HCT116 (cell line): ENCODE measurements around the gene EPHA6.

ENCODE experiments used
- EGR1 ChIP-seq: IDR thresholded peaks from 2 replicates; pipeline ENCODE4 v1.6.1; 2012; ENCODE audit warnings: low read depth
- ELF1 ChIP-seq: IDR thresholded peaks from 2 replicates; pipeline ENCODE4 v1.6.1; 2012; ENCODE audit warnings: low read depth, borderline replicate concordance
- EZH2 ChIP-seq: fragments of 200-600 bp; sonication (generic); IDR thresholded peaks from 2 replicates; pipeline ENCODE4 v1.6.1; 2017; ENCODE audit warnings: antibody characterized with exemption, mixed run types
- EZH2phosphoT487 ChIP-seq: fragments of 200-600 bp; IDR thresholded peaks from 2 replicates; pipeline ENCODE4 v1.6.1; 2018; ENCODE audit warnings: antibody characterized with exemption, borderline replicate concordance
- JUND ChIP-seq: IDR thresholded peaks from 2 replicates; pipeline ENCODE4 v1.6.1; 2012
- POLR2A ChIP-seq: IDR thresholded peaks from 2 replicates; pipeline ENCODE4 v1.7.0; 2011; ENCODE audit warnings: borderline replicate concordance; ENCODE audit not compliant: insufficient read depth, insufficient read length; ENCODE audit errors: extremely low read depth
- POLR2AphosphoS5 ChIP-seq: IDR thresholded peaks from 2 replicates; pipeline ENCODE4 v1.6.1; 2011; ENCODE audit warnings: mild to moderate bottlenecking, low read depth, low read length, moderate library complexity
- RAD21 ChIP-seq: IDR thresholded peaks from 2 replicates; pipeline ENCODE4 v1.6.1; 2012; ENCODE audit warnings: low read depth, mild to moderate bottlenecking
- ZNF274 ChIP-seq: fragments of 200-500 bp; sonication (Bioruptor generic); IDR thresholded peaks from 2 replicates; pipeline ENCODE4 v1.6.1; 2014; ENCODE audit warnings: mild to moderate bottlenecking, low read depth, low read length, inconsistent platforms
- TF ChIP-seq, protein P1 (sequence below): IDR thresholded peaks from 2 replicates; pipeline ENCODE4 v1.6.1; 2012; ENCODE audit warnings: low read depth
- TF ChIP-seq, protein P2 (sequence below), 3 experiments: fragments of 200-600 bp in 1 of 3; sonication (generic) in 1 of 3; IDR thresholded peaks in 2 of 3; conservative IDR thresholded peaks in 1 of 3; 2 replicates each; pipeline ENCODE4 v1.5.1; 2012 to 2017; ENCODE audit warnings: low read depth in 2 of 3, low read length in 2 of 3, antibody characterized with exemption in 1 of 3, borderline replicate concordance in 1 of 3, control low read depth in 1 of 3, mild to moderate bottlenecking in 1 of 3, mixed read lengths in 1 of 3, mixed run types in 1 of 3, moderate library complexity in 1 of 3; ENCODE audit not compliant: insufficient read depth in 1 of 3
- TF ChIP-seq, protein P3 (sequence below): IDR thresholded peaks from 2 replicates; pipeline ENCODE4 v1.6.1; 2012

DNA sequence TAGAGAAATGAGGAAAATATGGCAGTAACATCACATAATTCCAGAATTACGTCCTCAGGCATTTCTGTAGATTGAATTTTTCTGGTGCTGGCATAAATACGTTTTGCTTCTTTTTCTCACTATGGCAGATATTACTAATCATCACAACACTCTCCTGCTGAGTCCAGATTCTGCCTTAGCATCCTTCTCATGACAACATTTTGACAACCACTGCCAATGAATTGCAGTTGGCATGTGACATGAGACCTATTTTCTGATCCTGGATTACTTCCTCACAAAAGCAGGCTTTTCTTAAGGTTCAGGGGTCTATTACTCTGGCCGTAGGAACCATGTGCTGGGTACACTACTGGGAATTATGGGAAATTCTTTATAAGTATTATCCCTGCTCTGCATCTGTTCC, 927.6 kb downstream of the EPHA6 start:
- TF ChIP-seq, protein P1, sequence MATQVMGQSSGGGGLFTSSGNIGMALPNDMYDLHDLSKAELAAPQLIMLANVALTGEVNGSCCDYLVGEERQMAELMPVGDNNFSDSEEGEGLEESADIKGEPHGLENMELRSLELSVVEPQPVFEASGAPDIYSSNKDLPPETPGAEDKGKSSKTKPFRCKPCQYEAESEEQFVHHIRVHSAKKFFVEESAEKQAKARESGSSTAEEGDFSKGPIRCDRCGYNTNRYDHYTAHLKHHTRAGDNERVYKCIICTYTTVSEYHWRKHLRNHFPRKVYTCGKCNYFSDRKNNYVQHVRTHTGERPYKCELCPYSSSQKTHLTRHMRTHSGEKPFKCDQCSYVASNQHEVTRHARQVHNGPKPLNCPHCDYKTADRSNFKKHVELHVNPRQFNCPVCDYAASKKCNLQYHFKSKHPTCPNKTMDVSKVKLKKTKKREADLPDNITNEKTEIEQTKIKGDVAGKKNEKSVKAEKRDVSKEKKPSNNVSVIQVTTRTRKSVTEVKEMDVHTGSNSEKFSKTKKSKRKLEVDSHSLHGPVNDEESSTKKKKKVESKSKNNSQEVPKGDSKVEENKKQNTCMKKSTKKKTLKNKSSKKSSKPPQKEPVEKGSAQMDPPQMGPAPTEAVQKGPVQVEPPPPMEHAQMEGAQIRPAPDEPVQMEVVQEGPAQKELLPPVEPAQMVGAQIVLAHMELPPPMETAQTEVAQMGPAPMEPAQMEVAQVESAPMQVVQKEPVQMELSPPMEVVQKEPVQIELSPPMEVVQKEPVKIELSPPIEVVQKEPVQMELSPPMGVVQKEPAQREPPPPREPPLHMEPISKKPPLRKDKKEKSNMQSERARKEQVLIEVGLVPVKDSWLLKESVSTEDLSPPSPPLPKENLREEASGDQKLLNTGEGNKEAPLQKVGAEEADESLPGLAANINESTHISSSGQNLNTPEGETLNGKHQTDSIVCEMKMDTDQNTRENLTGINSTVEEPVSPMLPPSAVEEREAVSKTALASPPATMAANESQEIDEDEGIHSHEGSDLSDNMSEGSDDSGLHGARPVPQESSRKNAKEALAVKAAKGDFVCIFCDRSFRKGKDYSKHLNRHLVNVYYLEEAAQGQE, result no peak
- TF ChIP-seq EGR1 (no peak), ELF1 (no peak), EZH2phosphoT487 (no peak), POLR2A (no peak), POLR2AphosphoS5 (no peak), JUND (no peak), EZH2 (no peak), ZNF274 (no peak), RAD21 (no peak)
- TF ChIP-seq, protein P2, sequence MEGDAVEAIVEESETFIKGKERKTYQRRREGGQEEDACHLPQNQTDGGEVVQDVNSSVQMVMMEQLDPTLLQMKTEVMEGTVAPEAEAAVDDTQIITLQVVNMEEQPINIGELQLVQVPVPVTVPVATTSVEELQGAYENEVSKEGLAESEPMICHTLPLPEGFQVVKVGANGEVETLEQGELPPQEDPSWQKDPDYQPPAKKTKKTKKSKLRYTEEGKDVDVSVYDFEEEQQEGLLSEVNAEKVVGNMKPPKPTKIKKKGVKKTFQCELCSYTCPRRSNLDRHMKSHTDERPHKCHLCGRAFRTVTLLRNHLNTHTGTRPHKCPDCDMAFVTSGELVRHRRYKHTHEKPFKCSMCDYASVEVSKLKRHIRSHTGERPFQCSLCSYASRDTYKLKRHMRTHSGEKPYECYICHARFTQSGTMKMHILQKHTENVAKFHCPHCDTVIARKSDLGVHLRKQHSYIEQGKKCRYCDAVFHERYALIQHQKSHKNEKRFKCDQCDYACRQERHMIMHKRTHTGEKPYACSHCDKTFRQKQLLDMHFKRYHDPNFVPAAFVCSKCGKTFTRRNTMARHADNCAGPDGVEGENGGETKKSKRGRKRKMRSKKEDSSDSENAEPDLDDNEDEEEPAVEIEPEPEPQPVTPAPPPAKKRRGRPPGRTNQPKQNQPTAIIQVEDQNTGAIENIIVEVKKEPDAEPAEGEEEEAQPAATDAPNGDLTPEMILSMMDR (IDR thresholded peaks at IDR 0.05 in 2 of 3, conservative IDR thresholded peaks at IDR 0.05 in 1 of 3; ENCODE audit: borderline replicate concordance in 1 of 3, insufficient read depth in 1 of 3, low read depth in 2 of 3, low read length in 2 of 3), result no peak
- TF ChIP-seq, protein P3, sequence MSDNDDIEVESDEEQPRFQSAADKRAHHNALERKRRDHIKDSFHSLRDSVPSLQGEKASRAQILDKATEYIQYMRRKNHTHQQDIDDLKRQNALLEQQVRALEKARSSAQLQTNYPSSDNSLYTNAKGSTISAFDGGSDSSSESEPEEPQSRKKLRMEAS, result no peak
